GM21390 (cell line): ENCODE measurements around the gene SNAPC2.
"Not testable (repeated sequence)": the region's sequence is repeated elsewhere in the genome, so short reads cannot be mapped to it uniquely, and the experiment has no call there.

Source experiments
- ATAC-seq: cut with Tn5 transposase; IDR thresholded peaks from one replicate; pipeline ENCODE4 v1.9.1; 2021; ENCODE audit not compliant: unreplicated experiment

Gene SNAPC2

DNA sequence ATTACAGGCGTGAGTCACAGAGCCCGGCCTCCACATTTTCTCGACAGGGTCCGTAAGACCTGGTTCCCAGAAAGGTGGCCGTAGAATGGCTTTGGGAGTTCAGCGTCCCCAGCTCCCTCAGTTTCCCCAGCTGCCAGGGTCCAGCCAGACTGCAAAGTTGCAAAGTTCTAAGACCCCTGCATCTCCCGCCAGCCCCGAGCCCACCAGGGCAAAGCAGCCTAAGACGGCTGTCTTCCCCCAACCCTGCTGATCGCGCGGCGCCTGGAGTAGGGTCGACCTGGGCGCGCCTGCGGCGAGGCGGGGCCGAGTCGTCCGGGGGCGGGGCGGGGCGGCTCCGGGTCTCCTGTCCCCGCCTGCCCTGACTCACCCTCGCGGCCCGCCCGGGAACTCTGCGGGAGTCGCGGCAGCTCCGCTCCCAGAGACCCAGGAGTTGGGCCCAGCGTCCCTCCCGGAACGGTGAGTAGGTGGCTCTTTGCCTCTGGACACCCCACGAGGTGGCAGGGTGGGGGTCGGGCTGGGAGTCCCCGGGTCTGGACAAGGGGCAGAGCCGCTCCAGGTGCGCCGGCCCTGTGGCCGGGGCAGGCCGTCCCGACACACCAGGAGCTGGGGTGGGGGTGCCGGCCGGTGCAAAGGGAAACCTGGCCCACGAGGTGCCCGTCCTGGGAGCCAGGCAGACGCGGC, 31.9 kb upstream of the SNAPC2 start, which contains the start of gene LRRC8E:
TSS of gene LRRC8E (plus strand) at position 366 of the 681 bp plus-strand sequence. CDS start 7,094 bp downstream, outside the sequence.
- no peak for ATAC-seq

- no peak for ATAC-seq
Observed at GRCh38 chr19:7888826-7889217, 31.3 kb upstream of the SNAPC2 start.

GRCh38 chr19:7893362-7894101, 26.6 kb upstream of the SNAPC2 start:
- ATAC-seq = not testable (repeated sequence)

DNA sequence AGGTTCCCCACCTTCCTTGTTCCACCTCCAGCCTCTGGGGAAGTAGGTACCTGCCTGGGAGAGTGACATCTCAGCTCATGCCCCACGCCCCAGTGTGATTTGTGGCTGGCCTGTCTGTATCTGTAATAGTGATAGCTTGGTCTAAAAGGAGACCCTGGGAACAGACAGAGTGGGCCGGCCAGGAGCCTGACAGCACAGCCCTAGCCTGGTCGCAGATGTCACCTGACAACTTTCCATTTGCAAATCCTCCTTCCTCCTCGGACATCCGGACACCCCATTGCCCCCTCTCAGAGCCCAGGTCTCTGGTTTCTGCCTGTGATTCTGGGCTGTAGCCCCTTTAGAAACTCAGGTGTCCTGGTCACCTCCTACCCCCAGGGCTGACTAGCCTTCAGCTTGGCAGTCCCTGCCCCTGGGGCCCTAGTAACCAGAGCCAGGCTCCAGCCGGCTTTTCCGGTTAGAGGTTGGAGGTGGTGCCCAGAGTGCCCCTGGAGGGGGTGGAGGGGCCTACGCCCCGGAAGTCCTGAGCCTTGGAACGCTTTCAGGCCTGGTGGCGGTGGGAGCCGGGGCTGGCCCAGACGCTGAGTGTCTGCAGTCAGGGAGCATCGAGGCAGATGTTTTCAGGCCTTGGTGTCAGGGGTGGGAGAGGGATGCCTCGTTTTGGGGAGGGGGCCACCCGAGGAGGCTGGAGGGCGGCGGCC, 25.4 kb upstream of the SNAPC2 start:
- no peak for ATAC-seq

DNA sequence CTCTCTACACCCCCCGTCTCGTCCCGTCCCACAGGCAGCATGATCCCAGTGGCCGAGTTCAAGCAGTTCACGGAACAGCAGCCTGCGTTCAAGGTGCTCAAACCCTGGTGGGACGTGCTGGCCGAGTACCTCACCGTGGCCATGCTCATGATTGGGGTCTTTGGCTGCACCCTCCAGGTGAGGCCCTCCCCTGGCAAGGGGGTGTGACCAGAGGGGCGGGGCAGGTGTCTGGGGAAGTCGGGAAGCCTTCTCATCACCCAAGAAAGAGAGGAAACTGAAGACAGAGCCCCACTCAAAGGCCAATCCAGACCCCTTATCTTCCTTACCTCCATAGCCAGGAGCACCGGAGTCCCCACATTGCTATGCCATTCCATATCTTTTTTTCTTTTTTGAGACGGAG, 24.6 kb upstream of the SNAPC2 start:
- no peak for ATAC-seq

- no peak for ATAC-seq
Observed at GRCh38 chr19:7897292-7897691, 22.8 kb upstream of the SNAPC2 start.

DNA sequence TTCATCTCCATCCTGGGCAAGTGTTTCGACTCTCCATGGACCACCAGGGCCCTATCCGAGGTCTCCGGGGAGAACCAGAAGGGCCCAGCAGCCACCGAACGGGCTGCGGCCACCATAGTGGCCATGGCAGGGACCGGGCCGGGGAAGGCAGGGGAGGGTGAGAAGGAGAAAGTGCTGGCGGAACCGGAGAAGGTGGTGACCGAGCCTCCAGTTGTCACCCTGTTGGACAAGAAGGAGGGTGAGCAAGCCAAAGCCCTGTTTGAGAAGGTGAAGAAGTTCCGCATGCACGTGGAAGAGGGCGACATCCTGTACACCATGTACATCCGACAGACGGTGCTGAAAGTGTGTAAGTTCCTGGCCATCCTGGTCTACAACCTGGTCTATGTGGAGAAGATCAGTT, 21.2 kb upstream of the SNAPC2 start:
- ATAC-seq = no peak

DNA sequence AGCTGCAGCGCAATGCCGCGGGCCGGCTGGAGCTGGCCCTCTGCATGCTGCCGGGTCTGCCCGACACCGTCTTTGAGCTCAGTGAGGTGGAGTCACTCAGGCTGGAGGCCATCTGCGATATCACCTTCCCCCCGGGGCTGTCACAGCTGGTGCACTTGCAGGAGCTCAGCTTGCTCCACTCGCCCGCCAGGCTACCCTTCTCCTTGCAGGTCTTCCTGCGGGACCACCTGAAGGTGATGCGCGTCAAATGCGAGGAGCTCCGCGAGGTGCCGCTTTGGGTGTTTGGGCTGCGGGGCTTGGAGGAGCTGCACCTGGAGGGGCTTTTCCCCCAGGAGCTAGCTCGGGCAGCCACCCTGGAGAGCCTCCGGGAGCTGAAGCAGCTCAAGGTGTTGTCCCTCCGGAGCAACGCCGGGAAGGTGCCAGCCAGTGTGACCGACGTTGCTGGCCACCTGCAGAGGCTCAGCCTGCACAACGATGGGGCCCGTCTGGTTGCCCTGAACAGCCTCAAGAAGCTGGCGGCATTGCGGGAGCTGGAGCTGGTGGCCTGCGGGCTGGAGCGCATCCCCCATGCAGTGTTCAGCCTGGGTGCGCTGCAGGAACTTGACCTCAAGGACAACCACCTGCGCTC, 20.3 kb upstream of the SNAPC2 start:
- no peak for ATAC-seq

- ATAC-seq = no peak
Observed at GRCh38 chr19:7900401-7900870, 19.7 kb upstream of the SNAPC2 start.

DNA sequence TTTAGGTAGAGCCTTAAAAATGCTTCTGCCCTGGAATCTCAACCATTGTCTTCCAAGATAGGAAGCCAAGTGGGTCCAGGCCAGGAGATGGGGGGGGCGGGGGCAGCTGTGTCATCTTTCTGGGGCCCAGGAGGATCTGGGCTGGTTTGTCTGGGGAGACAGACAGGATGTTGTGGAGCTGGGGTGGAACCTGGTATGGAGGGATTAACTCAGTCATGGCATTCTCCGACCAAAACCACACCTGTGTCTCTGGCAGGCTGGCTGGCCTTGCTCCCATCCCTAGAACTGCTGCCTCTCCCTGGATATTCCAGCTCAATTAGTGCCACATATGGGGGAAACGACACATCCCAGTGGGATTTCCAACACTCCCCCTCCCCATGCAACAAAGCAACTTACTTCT, 19.2 kb upstream of the SNAPC2 start:
- no peak for ATAC-seq

DNA sequence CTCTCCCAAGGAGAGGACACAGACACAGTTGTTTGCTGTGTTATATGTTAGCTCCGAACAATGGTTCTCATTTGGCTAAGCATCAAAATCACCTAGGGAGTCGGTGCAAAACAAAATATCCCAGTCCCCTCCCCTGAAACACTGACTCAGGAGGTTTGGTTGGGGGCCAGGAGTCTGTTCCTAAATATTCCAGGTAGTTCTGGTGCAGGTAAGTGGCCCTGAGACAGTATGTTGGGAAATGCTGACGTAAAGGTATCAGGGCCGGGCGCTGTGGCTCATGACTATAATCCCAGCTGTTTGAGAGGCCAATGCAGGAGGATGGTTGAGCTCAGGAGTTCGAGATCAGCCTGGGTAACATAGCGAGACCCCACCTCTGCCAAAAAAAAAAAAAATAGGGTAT, 18.8 kb upstream of the SNAPC2 start:
- no peak for ATAC-seq

- ATAC-seq = no peak
Observed at GRCh38 chr19:7902796-7903243, 17.3 kb upstream of the SNAPC2 start.

DNA sequence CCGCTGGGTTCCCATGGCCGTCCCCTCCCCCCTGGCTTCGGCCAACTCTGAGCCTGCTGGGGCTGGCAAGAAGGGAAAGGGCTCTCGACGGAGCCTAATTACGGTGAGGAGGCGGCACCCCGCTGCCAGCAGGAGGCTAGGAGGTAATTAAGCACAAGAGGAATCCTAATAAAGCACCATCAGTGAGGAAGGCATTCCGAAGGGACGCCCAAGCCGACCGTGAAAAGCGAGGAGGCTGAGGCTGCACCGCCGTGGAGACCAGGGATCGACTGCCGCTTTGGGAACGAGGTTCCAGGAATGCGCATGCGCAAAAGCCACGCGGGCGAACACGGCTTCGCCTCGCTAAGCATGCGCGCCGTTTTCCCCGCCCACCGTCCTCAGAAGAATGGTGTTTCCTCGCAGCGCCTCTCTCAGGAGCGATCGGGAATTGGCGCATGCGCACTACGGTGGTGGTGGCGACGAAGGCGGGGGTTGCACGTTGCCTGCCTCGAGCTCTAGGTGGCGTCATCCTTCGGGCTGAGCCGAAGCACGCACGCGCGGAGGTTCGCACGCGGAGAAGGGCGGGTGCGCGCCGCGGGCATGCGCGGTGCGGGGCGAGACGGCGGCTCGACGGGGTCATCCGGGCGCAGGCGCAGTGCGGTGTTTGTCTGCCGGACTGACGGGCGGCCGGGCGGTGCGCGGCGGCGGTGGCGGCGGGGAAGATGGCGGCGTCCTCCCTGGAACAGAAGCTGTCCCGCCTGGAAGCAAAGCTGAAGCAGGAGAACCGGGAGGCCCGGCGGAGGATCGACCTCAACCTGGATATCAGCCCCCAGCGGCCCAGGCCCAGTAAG, 16.7 kb upstream of the SNAPC2 start, which contains the start of gene MAP2K7:
TSS of gene MAP2K7 (plus strand) at position 634 of the 830 bp plus-strand sequence. CDS start at position 702, 68 bp downstream.
- peak; percentile 74 for ATAC-seq

DNA sequence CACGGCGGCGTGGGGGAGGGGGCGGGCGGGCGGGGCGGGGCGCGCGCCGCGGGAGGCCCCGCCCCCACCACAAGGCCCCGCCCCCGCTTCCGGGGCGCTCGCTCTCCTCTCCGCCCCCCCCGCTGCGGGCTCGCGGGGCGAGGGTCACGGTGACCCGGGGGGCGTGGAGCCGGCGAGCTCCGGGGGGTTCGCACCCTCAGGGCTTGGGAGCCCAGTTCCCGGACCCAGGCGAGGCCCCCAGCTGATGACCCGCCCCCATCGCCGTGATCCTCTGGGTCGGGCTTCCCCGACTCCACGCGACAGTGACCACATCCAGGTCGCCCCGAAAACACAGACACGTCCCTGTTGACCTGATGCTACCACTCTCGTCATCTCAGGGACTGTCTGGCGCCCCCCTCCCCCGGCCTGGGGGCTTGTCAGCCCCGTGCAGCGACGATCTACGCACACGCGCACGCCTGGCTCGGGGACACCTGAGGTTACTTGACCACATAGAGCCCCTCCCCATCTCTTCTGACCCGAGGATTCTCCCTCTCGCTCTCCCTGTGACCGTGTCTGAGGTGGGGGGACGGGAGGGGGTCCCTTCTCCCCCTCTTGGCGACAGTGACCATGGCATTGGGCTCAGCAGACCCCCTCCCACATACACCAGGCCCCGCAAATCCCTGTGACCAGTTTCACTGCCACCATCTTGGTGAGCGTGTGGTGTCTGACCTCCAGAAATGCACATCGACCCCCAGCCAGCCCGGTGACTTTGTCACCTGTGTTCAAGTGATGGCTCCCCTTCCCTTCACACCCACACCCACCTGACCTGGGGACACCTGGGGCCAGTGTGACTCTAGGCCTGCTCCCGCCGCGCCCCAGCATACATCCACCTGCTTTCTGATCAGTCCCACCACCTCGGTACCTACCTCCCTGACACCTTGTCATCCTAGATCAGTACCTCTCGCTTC, 15.8 kb upstream of the SNAPC2 start:
- ATAC-seq = peak; percentile 26

DNA sequence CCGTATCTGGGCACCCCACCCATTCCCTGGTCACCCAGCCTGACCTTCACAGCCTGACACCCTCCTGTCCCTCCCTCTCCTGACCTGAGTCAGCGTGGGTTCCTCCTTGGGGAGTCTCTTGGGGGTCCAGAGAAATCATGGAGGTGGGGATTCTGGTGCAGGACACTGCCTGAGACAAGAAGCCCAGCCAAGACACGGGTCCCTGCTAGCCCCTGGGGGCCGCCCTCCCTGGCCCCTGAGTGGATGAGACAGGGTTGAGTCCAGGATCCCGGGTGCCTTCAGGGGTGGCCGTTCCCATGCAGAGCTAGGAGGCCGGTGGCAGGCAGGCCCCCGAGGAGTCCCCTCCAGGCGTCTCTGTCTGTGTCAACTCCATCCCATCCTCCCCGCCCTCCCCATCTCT, 14.9 kb upstream of the SNAPC2 start:
- ATAC-seq = no peak

DNA sequence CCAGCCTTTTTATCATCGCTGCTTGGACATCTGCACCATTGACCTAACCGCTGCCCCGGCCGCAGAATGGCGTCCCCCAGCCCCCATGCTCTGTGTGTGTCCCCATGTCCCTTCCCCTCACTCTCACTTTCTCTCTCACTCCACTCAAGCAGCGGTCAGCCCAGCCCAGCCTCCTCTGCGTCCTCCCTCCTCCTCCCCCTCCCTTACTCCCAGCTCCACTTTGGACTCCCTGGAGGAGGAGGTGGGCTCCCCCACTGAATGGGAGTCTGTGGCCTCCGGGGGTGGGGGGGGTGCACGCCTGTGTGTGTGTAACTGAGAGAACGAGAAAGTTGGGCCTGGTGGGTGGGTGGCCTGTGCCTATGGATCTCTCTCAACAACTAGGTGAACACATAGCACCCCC, 14.3 kb upstream of the SNAPC2 start:
- no peak for ATAC-seq

- ATAC-seq = no peak
Observed at GRCh38 chr19:7907122-7907521, 13.0 kb upstream of the SNAPC2 start.

DNA sequence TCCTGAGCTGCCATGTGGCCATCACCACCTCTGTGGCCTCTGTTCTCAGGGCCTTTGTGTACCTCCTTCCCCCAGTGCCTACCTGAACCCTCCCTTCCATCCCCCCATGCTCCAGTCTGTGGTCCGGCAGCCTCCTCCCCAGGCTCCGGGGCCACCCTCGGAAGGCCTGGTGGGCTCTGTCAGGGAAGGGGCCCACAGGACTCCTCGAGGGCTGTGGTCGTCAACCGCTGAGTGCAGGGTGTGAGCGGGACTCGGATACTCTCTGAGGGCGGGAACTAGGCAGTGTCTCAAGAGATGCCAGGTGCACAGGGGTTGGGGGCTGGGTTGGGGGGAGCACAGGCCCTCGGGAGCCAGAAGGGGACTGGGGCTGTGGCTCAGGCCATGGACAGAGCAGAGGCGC, 12.6 kb upstream of the SNAPC2 start:
- no peak for ATAC-seq

- ATAC-seq = no peak
Observed at GRCh38 chr19:7908078-7908699, 11.9 kb upstream of the SNAPC2 start.
